HepG2 (cell line): Measurements from ENCODE around the gene ZNF177. TPM values are rescaled to one million over a fixed set of nuclear protein-coding genes. Genes with fewer than 3 reads are reported as not detected.
A peak's percentile ranks its signal among the peaks of the same experiment; 100 is the strongest.

Source experiments
- ATAC-seq: fragments of 200-7000 bp; cut with Tn5 transposase; 3 replicates; pipeline ENCODE4 v1.9.1; 2020; ENCODE audit warnings: mild to moderate bottlenecking, moderate library complexity
- BruUV-seq: library from RNA; stranded (reverse); fragments of 400-500 nt; replicated peaks from 2 replicates; lab custom pipeline; 2021; lab: Mats Ljungman, UMichigan
- CTCF ChIA-PET: fragments of 300-600 bp; formaldehyde crosslinking; extraction: SDS; loops from one replicate; lab custom pipeline; 2021; ENCODE audit warnings: low total read pairs, inconsistent platforms, low intra/inter-chr PET ratio; lab: Yijun Ruan, JAX
- POLR2A ChIA-PET: fragments of 350-600 bp; sonication (Branson Sonifier 250); formaldehyde crosslinking; loops from one replicate; lab custom pipeline; 2020; ENCODE audit warnings: antibody characterized with exemption, inconsistent platforms; lab: Yijun Ruan, JAX
- DNase-seq: peaks from one replicate; pipeline ENCODE4 v3.0.0-alpha.2; 2015; ENCODE audit warnings: low spot score
- FAIRE-seq: peaks from 3 replicates; lab custom pipeline; 2011; peaks lifted over from hg19 to GRCh38; lab: Jason Lieb, UNC
- H2AFZ ChIP-seq: one replicate; pipeline ENCODE4 v1.6.1; 2011; ENCODE audit warnings: low read length, inconsistent platforms
- H3K27ac ChIP-seq: fragments of 300-600 bp; 3 replicates; pipeline ENCODE4 v1.8.0; 2011; ENCODE audit warnings: mixed run types, mild to moderate bottlenecking, mixed read lengths, low read length, inconsistent platforms; ENCODE audit not compliant: insufficient read depth; ENCODE audit errors: extremely low read length
- H3K27me3 ChIP-seq, 2 experiments: fragments of 200-600 bp in 1 of 2; 2 replicates in 1 of 2; 3 replicates in 1 of 2; pipeline versions ENCODE4 v1.6.0 to v1.8.0; 2011; ENCODE audit warnings: low read length in 2 of 2, mild to moderate bottlenecking in 2 of 2, moderate library complexity in 2 of 2, inconsistent platforms in 1 of 2; ENCODE audit not compliant: insufficient read depth in 2 of 2, control insufficient read depth in 1 of 2
- H3K36me3 ChIP-seq, 2 experiments: fragments of 200-600 bp in 1 of 2; replicated peaks in 1 of 2; 2 replicates in 1 of 2; 3 replicates in 1 of 2; pipeline versions ENCODE4 v1.5.1 to v1.8.0; 2011; ENCODE audit warnings: low read length in 2 of 2, inconsistent platforms in 1 of 2; ENCODE audit not compliant: insufficient read depth in 2 of 2, control insufficient read depth in 1 of 2
- H3K4me1 ChIP-seq: 2 replicates; pipeline ENCODE4 v1.5.1; 2012; ENCODE audit warnings: low read length, inconsistent platforms; ENCODE audit not compliant: insufficient read depth
- H3K4me2 ChIP-seq: 2 replicates; pipeline ENCODE4 v1.6.0; 2011; ENCODE audit warnings: low read depth, low read length, inconsistent platforms
- H3K4me3 ChIP-seq, 3 experiments: fragments of 200-600 bp in 1 of 3; sonication (generic), shearing (Covaris generic) in 1 of 3; replicated peaks in 1 of 3; 2 replicates each; pipeline ENCODE4 v1.5.1; 2011 to 2016; ENCODE audit warnings: low read length in 3 of 3, inconsistent platforms in 2 of 3, low read depth in 2 of 3, mild to moderate bottlenecking in 2 of 3, control low read depth in 1 of 3, mixed read lengths in 1 of 3; ENCODE audit not compliant: insufficient read depth in 1 of 3
- H3K79me2 ChIP-seq: one replicate; pipeline ENCODE4 v1.6.1; 2011; ENCODE audit warnings: low read length, inconsistent platforms; ENCODE audit not compliant: insufficient read depth
- H3K9ac ChIP-seq: 2 replicates; pipeline ENCODE4 v1.6.0; 2011; ENCODE audit warnings: mild to moderate bottlenecking, low read depth, low read length, inconsistent platforms; ENCODE audit not compliant: insufficient read depth
- H3K9me3 ChIP-seq: 2 replicates; pipeline ENCODE4 v1.5.1; 2012; ENCODE audit warnings: mild to moderate bottlenecking, low read length
- H4K20me1 ChIP-seq: 2 replicates; pipeline ENCODE4 v1.6.0; 2011; ENCODE audit warnings: inconsistent platforms, mild to moderate bottlenecking, low read length, moderate library complexity; ENCODE audit not compliant: insufficient read depth
- BORCS8-MEF2B ChIP-seq: sonication (generic); formaldehyde crosslinking; IDR thresholded peaks from 2 replicates; pipeline ENCODE4 v1.8.0; 2022; ENCODE audit warnings: mild to moderate bottlenecking, missing genetic modification reagents
- FOXK2 ChIP-seq: fragments of 450-650 bp; IDR thresholded peaks from 2 replicates; pipeline ENCODE4 v1.6.1; 2016
- MAFF ChIP-seq: IDR thresholded peaks from 2 replicates; pipeline ENCODE4 v1.6.1; 2011; ENCODE audit warnings: low read depth, low read length, improper control_type of control experiment
- MAFK ChIP-seq, 2 experiments: IDR thresholded peaks in 1 of 2; conservative IDR thresholded peaks in 1 of 2; 2 replicates each; pipeline ENCODE4 v1.6.1; 2011; ENCODE audit warnings: improper control_type of control experiment in 2 of 2, low read length in 2 of 2
- MTA1 ChIP-seq: sonication (generic); formaldehyde crosslinking; IDR thresholded peaks from 2 replicates; pipeline ENCODE4 v1.4.0; 2020; ENCODE audit warnings: missing genetic modification reagents, mild to moderate bottlenecking, borderline replicate concordance
- MYPOP ChIP-seq: sonication (generic); formaldehyde crosslinking; IDR thresholded peaks from 2 replicates; pipeline ENCODE4 v1.8.1; 2023; ENCODE audit warnings: mild to moderate bottlenecking, moderate library complexity, missing genetic modification reagents
- NFE2 ChIP-seq: sonication (generic); formaldehyde crosslinking; IDR thresholded peaks from 2 replicates; pipeline ENCODE4 v1.4.0; 2020; ENCODE audit warnings: missing genetic modification reagents
- NPAS2 ChIP-seq: sonication (generic); formaldehyde crosslinking; IDR thresholded peaks from 2 replicates; pipeline ENCODE4 v1.8.0; 2022; ENCODE audit warnings: mild to moderate bottlenecking, missing genetic modification reagents, borderline replicate concordance
- PAX8 ChIP-seq: sonication (generic); formaldehyde crosslinking; IDR thresholded peaks from 2 replicates; pipeline ENCODE4 v1.8.0; 2022; ENCODE audit warnings: mild to moderate bottlenecking, missing genetic modification reagents, borderline replicate concordance
- RORA ChIP-seq: sonication (generic); formaldehyde crosslinking; IDR thresholded peaks from 2 replicates; pipeline ENCODE4 v1.5.0; 2020; ENCODE audit warnings: mild to moderate bottlenecking, missing genetic modification reagents, moderate library complexity
- SP4 ChIP-seq: sonication (generic); formaldehyde crosslinking; IDR thresholded peaks from 2 replicates; pipeline ENCODE4 v1.8.1; 2023; ENCODE audit warnings: mild to moderate bottlenecking, missing genetic modification reagents
- SRF ChIP-seq: IDR thresholded peaks from 2 replicates; pipeline ENCODE4 v1.6.1; 2011; ENCODE audit warnings: mild to moderate bottlenecking, low read depth, low read length, moderate library complexity
- SRSF9 ChIP-seq: fragments of 200-400 bp; formaldehyde crosslinking; IDR thresholded peaks from 2 replicates; pipeline ENCODE4 v1.6.1; 2018; ENCODE audit warnings: borderline replicate concordance, mild to moderate bottlenecking, low read depth, low read length; ENCODE audit not compliant: insufficient read depth, poor library complexity, severe bottlenecking
- TCF7L2 ChIP-seq: IDR thresholded peaks from 2 replicates; pipeline ENCODE4 v1.6.1; 2011; ENCODE audit warnings: mild to moderate bottlenecking, low read depth, low read length, moderate library complexity
- THAP9 ChIP-seq: sonication (generic); formaldehyde crosslinking; IDR thresholded peaks from 2 replicates; pipeline ENCODE4; 2020; ENCODE audit warnings: missing genetic modification reagents, mild to moderate bottlenecking, borderline replicate concordance
- ZNF367 ChIP-seq: sonication (generic); formaldehyde crosslinking; IDR thresholded peaks from 2 replicates; pipeline ENCODE4 v1.4.0; 2020; ENCODE audit warnings: missing genetic modification reagents, borderline replicate concordance
- ZNF598 ChIP-seq: sonication (generic); formaldehyde crosslinking; IDR thresholded peaks from 2 replicates; pipeline ENCODE4 v1.5.1; 2020; ENCODE audit warnings: mild to moderate bottlenecking, missing genetic modification reagents, borderline replicate concordance
- ZNF704 ChIP-seq: sonication (generic); formaldehyde crosslinking; IDR thresholded peaks from 2 replicates; pipeline ENCODE4 v1.8.1; 2023; ENCODE audit warnings: mild to moderate bottlenecking, inconsistent platforms, moderate library complexity, missing genetic modification reagents, borderline replicate concordance
- WGBS: methylation state at CpG from one replicate; pipeline ENCODE4 v1.1.6; 2017; ENCODE audit warnings: low lambda C conversion rate; 5-methylcytosine and 5-hydroxymethylcytosine counted together
- in situ Hi-C: cut with HindIII; loops from 2 replicates; pipeline ENCODE4 v1.10.0; 2017; ENCODE audit warnings: low pct_unique_long_range_greater_than_20kb; ENCODE audit not compliant: extremely low pct_ligation_motif_present
- intact Hi-C: fragments of 100-400 bp; cut with micrococcal nuclease; formaldehyde crosslinking; loops from one replicate; pipeline ENCODE4 v1.10.0; 2022; ENCODE audit not compliant: unreplicated experiment
- polyA plus RNA-seq, 8 experiments: library from polyadenylated mRNA; depleted of rRNA in 3 of 8; stranded (reverse) in 7 of 8; unstranded in 1 of 8; fragments of >200 nt; fragmentation: Illumina TruSeq in 4 of 8; extraction: Trizol in 4 of 8; gene quantifications; 2 replicates each; pipeline versions ENCODE4 v1.2.1 to v1.2.3, GENCODE V29; 2011 to 2016; ENCODE audit warnings: low read depth in 4 of 8, missing spikeins in 1 of 8, mixed read lengths in 1 of 8; ENCODE audit not compliant: insufficient read depth in 1 of 8
- total RNA-seq, 5 experiments: library from RNA; depleted of rRNA; stranded (reverse); fragments of >200 nt; fragmentation: Illumina TruSeq; extraction: Trizol; gene quantifications; 2 replicates each; pipeline ENCODE4 v1.2.3, GENCODE V29; 2016; ENCODE audit warnings: low read depth in 1 of 5

The ZNF177 gene
- total and polyA plus RNA-seq, 2 of the 13 experiments (the other 11 are each of a cell fraction or from before 2014, with no cell fraction given), result 0.62 to 0.71 TPM

GRCh38 chr19:9354651-9355050 is 8.2 kb upstream of the ZNF177 start (continued):
- TF ChIP-seq MTA1, result no peak
- no peak for TF ChIP-seq RORA (CRISPR knock-in tag)
- TF ChIP-seq SRF, result no peak
- TF ChIP-seq MYPOP (CRISPR knock-in tag), result no peak
- TF ChIP-seq SRSF9, result no peak

GRCh38 chr19:9370738-9371619 is 8.2 kb downstream of the ZNF177 start:
- intact Hi-C loops (no loop called here), in situ Hi-C loops (no loop called here)
- 34% methylated on average over 6 of the region's 6 CpGs for WGBS
- H3K4me2 ChIP-seq, result no peak overlapping the region
- DNase-seq (no peak), ATAC-seq (no peak), FAIRE-seq (no peak)
- H3K4me1 ChIP-seq, result no peaks in the 10 kb centered on the region
- no peak overlapping the region for H2AFZ ChIP-seq
- no peaks in the 10 kb centered on the region for H3K79me2 ChIP-seq
- ChIA-PET POLR2A (no interaction called here), CTCF (no interaction called here)
- H3K27ac ChIP-seq, result no peak overlapping the region
- no peak overlapping the region for H3K9ac ChIP-seq
- H4K20me1 ChIP-seq, result no peaks in the 10 kb centered on the region
- no peak overlapping the region for H3K4me3 ChIP-seq
- no peaks in the 10 kb centered on the region for H3K27me3 ChIP-seq
- no TSS peak for BruUV-seq
- peaks cover 76% of the 10 kb centered on the region for H3K9me3 ChIP-seq
- H3K36me3 ChIP-seq, result no peaks in the 10 kb centered on the region
- no peak for TF ChIP-seq FOXK2
- TF ChIP-seq ZNF598 (CRISPR knock-in tag), result no peak
- TF ChIP-seq NFE2 (CRISPR knock-in tag), result no peak
- no peak for TF ChIP-seq THAP9
- TF ChIP-seq ZNF367 (CRISPR knock-in tag), result no peak
- TF ChIP-seq PAX8 (CRISPR knock-in tag), result no peak
- TF ChIP-seq NPAS2, result no peak
- no peak for TF ChIP-seq BORCS8-MEF2B (CRISPR knock-in tag)
- peak; percentile 69 to 81 for TF ChIP-seq MAFK (conservative IDR thresholded peaks at IDR 0.05 in 1 of 2, IDR thresholded peaks at IDR 0.05 in 1 of 2; ENCODE audit: low read length in 2 of 2)
- TF ChIP-seq ZNF704 (CRISPR knock-in tag), result no peak
- TF ChIP-seq MAFF, result peak; percentile 75
- no peak for TF ChIP-seq TCF7L2
- no peak for TF ChIP-seq SP4 (CRISPR knock-in tag)
